GM15510 (cell line): ENCODE data around the gene SSBP3.

Source experiments
- POLR2A ChIP-seq: IDR thresholded peaks from 3 replicates; pipeline ENCODE4 v1.6.1; 2011; ENCODE audit warnings: borderline replicate concordance; ENCODE audit not compliant: insufficient read length; ENCODE audit errors: extremely low read depth

Gene SSBP3

DNA sequence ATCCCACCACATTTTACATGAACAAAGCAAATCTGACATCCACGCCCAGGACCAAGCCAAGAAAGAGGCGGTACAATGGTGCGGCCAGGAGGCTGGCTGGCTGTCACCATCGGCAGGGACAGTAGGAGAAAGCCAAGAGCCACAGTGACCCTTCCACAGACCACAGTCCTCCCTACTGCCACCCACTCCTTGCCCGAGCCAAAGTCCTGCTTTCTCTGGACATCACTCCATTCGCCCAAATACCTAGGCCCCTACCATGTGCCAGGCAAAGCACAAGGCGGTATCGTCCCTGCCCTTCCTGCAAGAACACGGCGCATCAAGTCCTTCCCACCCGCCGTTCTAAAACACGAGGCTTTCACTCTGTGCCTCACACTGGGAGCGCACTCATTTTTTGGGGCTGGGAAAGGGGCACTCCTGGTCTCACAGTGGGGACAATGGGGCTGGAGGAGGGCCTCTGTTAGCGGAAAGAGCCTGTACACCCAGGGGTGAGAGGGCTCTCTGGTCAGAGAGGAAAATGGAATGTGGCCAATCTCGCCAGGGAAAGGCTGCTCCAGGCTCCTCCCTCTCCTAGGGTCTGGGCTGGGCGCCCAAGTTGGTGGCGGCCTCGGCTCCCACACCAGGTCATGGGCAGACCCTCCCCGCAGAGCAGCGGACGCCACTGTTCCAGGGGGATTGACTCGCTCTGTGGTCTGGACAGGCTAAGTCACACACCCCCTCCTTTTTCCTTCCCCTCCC lies 26.5 kb downstream of the SSBP3 start:
- TF ChIP-seq POLR2A, result no peak

DNA sequence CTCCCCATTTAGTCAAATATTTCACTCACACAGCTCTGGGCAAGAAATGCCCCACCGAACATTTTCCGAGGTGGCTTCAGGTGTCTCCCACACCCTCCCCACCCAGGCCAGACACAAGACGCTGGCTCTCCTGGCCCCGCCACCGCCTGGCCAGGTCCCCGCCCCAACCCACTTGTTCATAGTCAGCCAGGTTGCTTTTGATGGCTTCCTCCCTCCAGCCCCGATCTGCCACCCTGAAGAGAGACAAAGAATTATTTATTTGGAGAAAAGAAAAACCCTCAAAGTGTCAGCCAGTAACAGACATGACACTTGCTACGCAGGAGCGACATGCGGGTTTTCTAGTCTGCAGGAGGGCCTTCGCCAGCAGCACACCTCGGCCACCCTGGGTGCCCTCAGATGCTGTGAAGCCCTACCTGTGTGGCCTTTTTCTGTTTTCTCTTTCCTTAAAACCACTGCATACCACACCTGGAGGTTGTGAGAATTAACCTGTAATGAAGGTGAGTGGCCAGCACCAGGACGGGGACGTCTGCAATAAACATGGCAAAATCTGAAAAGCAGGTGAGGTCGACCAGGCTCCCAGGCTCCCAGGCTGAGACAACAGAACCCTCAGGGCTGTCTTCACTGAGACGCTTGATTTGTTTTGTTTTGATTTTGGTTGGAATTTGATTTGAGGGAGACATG lies 27.2 kb downstream of the SSBP3 start:
- no peak for TF ChIP-seq POLR2A

- no peak for TF ChIP-seq POLR2A
Observed at GRCh38 chr1:54378157-54378873, 27.9 kb downstream of the SSBP3 start.

GRCh38 chr1:54377040-54377691 lies 29.0 kb downstream of the SSBP3 start:
- no peak for TF ChIP-seq POLR2A

DNA sequence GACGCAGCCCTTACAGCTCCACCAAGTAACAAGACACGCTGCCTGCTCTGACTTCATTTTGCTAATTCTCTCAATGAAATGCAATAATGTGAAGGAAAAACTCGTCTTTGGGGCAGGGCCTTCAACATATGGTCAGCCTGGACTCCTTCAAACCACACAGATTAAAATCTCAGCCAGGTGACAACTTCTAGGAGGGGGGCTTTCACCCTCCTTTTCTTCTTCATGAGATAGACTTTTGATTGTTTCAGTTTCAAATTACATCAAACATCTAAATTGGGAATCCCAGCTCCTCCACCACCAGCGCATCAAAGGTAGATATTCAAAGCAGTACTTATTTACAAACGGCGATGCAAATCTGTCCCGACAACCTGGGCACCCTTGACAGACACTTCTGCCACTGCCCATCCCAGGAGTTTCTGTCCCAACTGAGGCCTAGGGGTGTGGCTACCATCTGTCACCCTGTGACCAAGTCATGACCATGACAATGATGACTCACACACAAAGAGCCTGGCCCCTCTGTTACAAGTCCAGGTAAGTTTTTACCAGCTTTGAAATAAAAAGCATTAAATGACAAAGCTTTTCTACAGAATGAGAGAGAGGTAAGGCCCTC lies 29.7 kb downstream of the SSBP3 start:
- peak; percentile 14 for TF ChIP-seq POLR2A

DNA sequence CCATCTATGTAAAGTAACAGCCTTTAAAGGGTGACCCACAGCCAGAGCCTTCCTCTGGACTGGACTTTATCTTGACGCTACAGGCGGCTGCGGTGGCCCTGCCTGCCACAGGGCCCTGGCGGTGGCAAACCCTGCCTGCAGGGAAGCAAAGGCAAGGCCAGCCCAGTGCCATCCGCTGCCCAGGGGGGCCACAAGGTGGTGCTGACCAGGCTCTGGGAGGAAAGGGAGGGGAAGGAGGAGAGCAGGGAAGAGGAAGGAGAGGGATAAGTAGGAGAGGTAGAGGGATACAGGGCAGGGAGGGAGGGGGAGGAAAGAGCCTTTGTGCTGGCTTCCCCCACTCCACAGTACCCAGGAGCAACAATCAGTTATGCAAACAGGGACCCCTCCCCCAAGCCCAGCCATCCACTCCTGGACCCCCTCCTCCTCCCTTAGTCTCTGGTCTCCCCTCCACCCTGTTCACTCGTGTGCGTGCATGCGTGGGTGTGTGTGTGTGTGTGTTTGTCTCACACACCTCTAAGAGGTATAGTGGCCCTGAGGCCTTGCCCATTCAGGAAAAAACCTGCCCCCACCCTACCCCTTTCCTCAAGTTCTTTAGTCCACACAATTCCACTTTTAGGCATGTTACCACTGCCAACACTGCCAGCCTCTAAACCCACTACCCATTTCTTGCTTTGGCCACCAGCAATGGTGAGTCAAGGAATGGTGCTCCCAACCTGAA lies 30.3 kb downstream of the SSBP3 start:
- no peak for TF ChIP-seq POLR2A

DNA sequence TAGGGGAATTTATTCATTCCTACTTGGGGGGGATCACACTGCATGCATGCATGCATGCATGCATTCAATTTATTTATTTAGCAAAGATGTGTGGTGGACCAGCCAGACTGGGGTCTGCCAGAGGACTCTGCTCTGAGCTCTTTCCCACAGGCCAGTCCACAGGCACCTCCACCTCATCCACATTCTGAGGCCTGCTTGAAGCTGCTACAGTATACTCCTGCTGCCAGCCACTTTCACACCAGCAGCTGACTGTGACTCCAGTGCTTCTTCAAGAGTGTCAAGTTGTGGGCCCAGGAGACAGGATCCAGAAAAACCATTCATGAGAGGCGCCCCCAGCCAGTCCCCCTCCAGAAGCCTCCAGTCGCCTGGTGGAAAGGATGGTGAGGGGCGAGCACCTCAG lies 30.9 kb downstream of the SSBP3 start:
- no peak for TF ChIP-seq POLR2A

DNA sequence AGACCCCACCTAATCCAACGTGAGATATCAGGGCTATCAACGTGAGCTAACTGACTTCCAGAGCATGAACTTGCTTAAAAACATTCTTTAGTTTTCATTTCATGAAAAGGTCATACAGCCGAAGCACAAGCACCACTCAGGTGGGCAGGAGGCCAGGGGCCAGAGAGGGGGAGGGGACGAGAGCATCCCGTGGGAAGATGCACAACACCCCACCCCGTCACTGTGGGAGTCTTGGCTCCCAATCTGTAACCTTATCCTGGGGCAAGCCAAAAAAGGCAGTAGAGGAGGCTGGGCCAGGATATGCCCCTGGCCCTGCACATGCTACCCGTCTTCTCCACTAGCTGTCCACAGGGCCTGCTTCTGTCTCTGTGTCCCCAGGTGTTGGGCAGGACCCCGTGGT lies 31.4 kb downstream of the SSBP3 start:
- no peak for TF ChIP-seq POLR2A

DNA sequence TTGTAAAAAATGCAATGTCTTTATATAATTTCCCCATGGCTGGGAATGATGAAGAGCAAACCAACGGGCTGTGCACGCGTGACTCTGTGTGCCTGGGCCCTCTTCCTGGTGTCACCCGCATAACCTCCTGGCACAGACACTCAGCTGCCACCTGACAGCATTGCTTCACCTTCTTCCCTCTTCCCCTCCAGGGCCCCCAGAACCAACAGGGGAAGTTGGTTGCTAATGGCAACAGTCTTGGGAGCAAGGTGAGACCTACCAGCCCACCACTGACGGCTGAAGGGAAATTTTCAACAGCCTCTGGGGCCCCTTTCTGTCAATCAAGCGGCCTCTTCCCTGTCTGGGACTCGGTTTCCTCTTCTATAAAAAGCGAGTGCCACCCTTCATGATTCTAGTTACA lies 33.2 kb downstream of the SSBP3 start:
- no peak for TF ChIP-seq POLR2A

DNA sequence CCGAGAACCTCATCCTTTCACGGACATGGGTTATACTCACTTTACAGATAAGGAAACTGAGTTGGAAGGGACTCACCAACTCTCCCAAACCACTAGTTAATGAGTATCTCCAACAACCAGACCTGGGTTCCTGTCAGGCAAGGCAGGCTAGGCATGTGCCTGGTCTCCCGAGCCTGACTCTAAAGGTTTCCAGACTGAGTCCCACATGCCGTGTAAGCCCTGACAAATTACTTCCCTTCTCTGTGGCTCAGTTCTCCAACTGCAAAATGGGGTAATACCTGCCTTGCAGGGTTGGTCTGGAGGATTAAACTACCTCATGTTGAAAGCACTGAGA lies 34.3 kb downstream of the SSBP3 start:
- TF ChIP-seq POLR2A, result no peak

DNA sequence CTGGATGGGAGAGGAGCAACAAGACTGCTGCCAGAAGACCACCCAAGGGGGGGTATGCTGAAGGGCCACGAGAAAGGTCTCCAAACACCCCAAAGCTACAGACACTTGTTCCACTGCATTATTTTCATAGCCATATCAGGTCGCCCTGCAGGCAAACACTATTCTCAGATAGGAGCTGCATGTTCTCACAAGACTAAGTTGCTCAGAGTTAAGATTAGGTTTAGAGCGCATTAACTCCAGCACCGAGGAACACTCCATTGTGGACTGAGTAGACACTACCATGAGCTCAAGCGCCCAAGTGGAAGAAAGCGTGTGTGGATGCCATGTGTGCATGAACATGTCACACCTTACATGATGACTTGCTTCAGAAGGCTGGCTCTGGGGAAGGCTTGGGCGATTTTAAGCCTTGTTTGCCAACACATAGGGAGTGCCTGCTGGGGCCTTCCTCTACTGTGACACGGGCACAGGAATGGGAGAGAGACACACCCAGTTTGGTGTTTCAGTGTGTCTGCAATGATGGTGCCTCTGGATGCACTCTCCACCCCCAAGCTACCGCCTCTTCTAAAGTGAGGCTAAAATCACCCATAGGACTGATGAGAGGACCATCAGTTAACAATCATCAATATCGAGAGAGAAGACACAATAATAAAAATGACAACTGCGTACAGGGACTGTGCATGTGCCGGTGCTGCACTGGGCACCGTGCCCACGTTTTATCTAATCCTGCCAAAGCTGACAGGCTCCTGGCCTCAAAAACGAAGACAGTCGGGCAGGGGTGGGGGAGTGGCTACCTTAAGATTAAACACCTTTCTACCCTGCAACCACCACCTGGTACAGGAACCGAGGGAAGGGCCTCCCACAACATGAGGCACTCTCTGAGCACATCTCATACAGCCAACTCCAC lies 34.9 kb downstream of the SSBP3 start:
- no peak for TF ChIP-seq POLR2A

- TF ChIP-seq POLR2A, result no peak
Observed at GRCh38 chr1:54370287-54370989, 35.8 kb downstream of the SSBP3 start.

DNA sequence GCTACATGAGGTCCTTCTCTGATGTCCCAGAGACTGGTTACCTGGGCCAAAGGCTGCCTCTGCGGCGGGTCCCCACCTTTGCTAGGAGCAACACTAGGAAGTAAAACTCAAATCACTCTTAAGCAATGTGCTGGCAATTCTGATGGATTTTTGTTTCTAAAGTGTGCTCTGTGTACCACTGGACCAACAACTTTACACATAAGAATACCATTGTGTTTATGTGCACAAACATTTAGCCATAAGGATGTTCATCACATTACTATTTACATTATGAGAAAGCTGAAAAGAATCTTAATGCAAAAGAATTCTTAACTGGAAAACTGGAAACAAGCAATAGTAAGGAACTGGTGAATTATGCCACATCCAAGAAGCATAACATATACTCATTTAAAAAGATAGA lies 38.6 kb downstream of the SSBP3 start:
- no peak for TF ChIP-seq POLR2A
